ENCODE measurements around the gene KAT14. TPM values are rescaled to one million over a fixed set of nuclear protein-coding genes. Genes with fewer than 3 reads are reported as not detected.
"Not testable (repeated sequence)": the region's sequence is repeated elsewhere in the genome, so short reads cannot be mapped to it uniquely, and the experiment has no call there.

KAT14 gene
- polyA plus RNA-seq, 2 of the 4 experiments (the other 2 are of a cell fraction), result 12.1 to 18.8 TPM

DNA sequence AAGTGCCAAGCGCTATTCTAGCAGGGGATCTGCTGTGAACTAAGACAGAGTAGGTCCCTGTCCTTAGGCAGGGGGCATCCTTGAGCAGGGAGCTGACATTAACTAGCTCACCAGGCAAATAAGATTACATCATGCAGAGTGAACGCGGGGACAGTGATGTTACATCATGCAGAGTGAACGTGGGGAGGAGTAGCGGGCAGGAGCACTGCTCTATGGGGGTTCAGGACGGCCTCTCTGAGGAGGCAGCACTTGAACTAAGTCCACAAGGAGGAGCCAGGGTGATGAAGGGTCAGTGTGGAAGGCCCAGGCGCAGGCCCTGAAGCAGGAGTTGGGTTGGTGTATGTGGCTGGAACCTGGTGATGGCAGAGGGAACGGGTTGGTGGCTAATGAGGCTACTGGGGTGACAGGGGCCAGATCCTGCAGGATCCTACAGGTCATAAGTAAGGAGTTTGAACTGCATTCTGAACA lies 38.7 kb downstream of the KAT14 start (continued):
- TF ChIP-seq, protein P1, sequence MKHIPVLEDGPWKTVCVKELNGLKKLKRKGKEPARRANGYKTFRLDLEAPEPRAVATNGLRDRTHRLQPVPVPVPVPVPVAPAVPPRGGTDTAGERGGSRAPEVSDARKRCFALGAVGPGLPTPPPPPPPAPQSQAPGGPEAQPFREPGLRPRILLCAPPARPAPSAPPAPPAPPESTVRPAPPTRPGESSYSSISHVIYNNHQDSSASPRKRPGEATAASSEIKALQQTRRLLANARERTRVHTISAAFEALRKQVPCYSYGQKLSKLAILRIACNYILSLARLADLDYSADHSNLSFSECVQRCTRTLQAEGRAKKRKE (CRISPR knock-in tag; IDR thresholded peaks at IDR 0.05; ENCODE audit: low read depth), result no peak
- TF ChIP-seq, protein P2, sequence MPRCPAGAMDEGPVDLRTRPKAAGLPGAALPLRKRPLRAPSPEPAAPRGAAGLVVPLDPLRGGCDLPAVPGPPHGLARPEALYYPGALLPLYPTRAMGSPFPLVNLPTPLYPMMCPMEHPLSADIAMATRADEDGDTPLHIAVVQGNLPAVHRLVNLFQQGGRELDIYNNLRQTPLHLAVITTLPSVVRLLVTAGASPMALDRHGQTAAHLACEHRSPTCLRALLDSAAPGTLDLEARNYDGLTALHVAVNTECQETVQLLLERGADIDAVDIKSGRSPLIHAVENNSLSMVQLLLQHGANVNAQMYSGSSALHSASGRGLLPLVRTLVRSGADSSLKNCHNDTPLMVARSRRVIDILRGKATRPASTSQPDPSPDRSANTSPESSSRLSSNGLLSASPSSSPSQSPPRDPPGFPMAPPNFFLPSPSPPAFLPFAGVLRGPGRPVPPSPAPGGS (IDR thresholded peaks at IDR 0.05), result no peak
- TF ChIP-seq ZNF302 (CRISPR knock-in tag; IDR thresholded peaks at IDR 0.05) (no peak), MAX (IDR thresholded peaks at IDR 0.05) (no peak)

GRCh38 chr20:18180366-18180765 lies 42.7 kb downstream of the KAT14 start:
- FAIRE-seq; H3K4me2 ChIP-seq; H3K27ac ChIP-seq; H3K4me1 ChIP-seq; H3K4me3 ChIP-seq; POLR2A ChIA-PET; DNase-seq (ENCODE audit: low read depth in 1 of 2, low spot score in 1 of 2); CTCF ChIA-PET; ATAC-seq: not testable (repeated sequence)
- H3K9me3 ChIP-seq, result peaks cover 18% of the 10 kb centered on the region

GRCh38 chr20:18180815-18181214 lies 43.2 kb downstream of the KAT14 start:
- no peak overlapping the region for H3K27ac ChIP-seq
- H3K9me3 ChIP-seq, result peaks cover 18% of the 10 kb centered on the region
- DNase-seq (ENCODE audit: low read depth in 1 of 2, low spot score in 1 of 2) (no peak), FAIRE-seq (no peak), ATAC-seq (no peak)
- H3K4me3 ChIP-seq, result no peak overlapping the region
- TF ChIP-seq HMGXB4 (CRISPR knock-in tag; IDR thresholded peaks at IDR 0.05; ENCODE audit: borderline replicate concordance), result no peak
- no peak for TF ChIP-seq HOXB5 (CRISPR knock-in tag; IDR thresholded peaks at IDR 0.05)
- no peak for TF ChIP-seq ZSCAN20 (CRISPR knock-in tag; IDR thresholded peaks at IDR 0.05)
- TF ChIP-seq RNF2 (IDR thresholded peaks at IDR 0.05; ENCODE audit: borderline replicate concordance, low read depth), result no peak
- no peak for TF ChIP-seq TFCP2L1 (CRISPR knock-in tag; IDR thresholded peaks at IDR 0.05)
- TF ChIP-seq MAFK (IDR thresholded peaks at IDR 0.05; ENCODE audit: partially characterized antibody), result no peak
- TF ChIP-seq TP53 (CRISPR knock-in tag; IDR thresholded peaks at IDR 0.05), result no peak
- TF ChIP-seq SREBF2 (IDR thresholded peaks at IDR 0.05), result no peak
- TF ChIP-seq PHF8 (IDR thresholded peaks at IDR 0.05; ENCODE audit: borderline replicate concordance, low read depth), result no peak
- no peak for TF ChIP-seq EHF (CRISPR knock-in tag; IDR thresholded peaks at IDR 0.05)
- no peak for TF ChIP-seq GATA3 (IDR thresholded peaks at IDR 0.05; ENCODE audit: borderline replicate concordance)
- no peak for TF ChIP-seq FOSB (CRISPR knock-in tag; IDR thresholded peaks at IDR 0.05)
- POLR2A ChIA-PET, result no interaction called here
- no peak overlapping the region for H3K4me2 ChIP-seq
- 91% methylated on average over 1 of the region's 1 CpG for WGBS (ENCODE audit: missing lambda C conversion rate)
- H3K4me1 ChIP-seq, result no peaks in the 10 kb centered on the region
- CTCF ChIA-PET, result no interaction called here

- CTCF ChIA-PET, result no interaction called here
- H3K27ac ChIP-seq, result no peak overlapping the region
- H3K4me1 ChIP-seq, result no peaks in the 10 kb centered on the region
- POLR2A ChIA-PET, result no interaction called here
- no peak overlapping the region for H3K4me3 ChIP-seq
- FAIRE-seq (peak; percentile 56), DNase-seq (ENCODE audit: low read depth in 1 of 2, low spot score in 1 of 2) (no peak), ATAC-seq (no peak)
- H3K9me3 ChIP-seq, result no peaks in the 10 kb centered on the region
- WGBS (ENCODE audit: missing lambda C conversion rate), result 82% methylated on average over 5 of the region's 5 CpGs
- no peak overlapping the region for H3K4me2 ChIP-seq
- no peak for TF ChIP-seq HOXB13 (CRISPR knock-in tag; IDR thresholded peaks at IDR 0.05; ENCODE audit: low read depth)
- TF ChIP-seq RFX5 (IDR thresholded peaks at IDR 0.05), result peak; percentile 49; the same call in 1 of the 2 replicates
These were observed 49.4 kb downstream of the KAT14 start for GRCh38 chr20:18187020-18187419.

All from A549 (cell line).